GM10266 (cell line): ENCODE data around the gene ANP32B.
"Not testable (repeated sequence)": the region's sequence is repeated elsewhere in the genome, so short reads cannot be mapped to it uniquely, and the experiment has no call there.

Experiments
- DNase-seq: peaks from one replicate; pipeline ENCODE4 v3.0.0; 2012; ENCODE audit errors: extremely low spot score
- CTCF ChIP-seq: IDR thresholded peaks from 2 replicates; pipeline ENCODE4 v1.5.1; 2012; ENCODE audit warnings: mild to moderate bottlenecking, low read depth; ENCODE audit not compliant: control insufficient read depth, insufficient read depth; ENCODE audit errors: missing control alignments

The ANP32B gene

GRCh38 chr9:97964901-97965300 lies 18.2 kb upstream of the ANP32B start:
- no peak for DNase-seq
- no peak for TF ChIP-seq CTCF

GRCh38 chr9:97966493-97966892 lies 16.6 kb upstream of the ANP32B start:
- DNase-seq = no peak
- TF ChIP-seq CTCF = no peak

DNA sequence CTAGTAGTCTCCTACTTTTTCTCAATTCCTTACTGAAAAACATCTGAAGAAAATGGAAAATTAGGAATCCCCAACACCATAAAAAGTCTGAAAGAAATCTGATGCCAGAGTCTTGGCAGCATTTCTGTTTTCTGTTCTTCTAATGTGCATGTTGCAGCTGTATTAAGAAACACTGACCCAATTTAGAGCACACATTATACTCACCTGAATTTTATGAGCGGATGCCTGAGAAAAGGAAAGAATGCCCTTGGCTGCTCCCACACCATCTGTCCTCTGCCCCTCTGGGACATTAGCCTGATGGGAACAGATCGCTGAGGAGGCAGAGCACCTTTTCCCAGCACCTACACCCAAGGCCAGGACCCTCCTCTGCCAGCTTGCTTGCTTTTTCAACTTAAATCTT lies 14.1 kb upstream of the ANP32B start:
- DNase-seq = no peak
- no peak for TF ChIP-seq CTCF

- no peak for TF ChIP-seq CTCF
These were observed 13.0 kb upstream of the ANP32B start for GRCh38 chr9:97970165-97970564.

DNA sequence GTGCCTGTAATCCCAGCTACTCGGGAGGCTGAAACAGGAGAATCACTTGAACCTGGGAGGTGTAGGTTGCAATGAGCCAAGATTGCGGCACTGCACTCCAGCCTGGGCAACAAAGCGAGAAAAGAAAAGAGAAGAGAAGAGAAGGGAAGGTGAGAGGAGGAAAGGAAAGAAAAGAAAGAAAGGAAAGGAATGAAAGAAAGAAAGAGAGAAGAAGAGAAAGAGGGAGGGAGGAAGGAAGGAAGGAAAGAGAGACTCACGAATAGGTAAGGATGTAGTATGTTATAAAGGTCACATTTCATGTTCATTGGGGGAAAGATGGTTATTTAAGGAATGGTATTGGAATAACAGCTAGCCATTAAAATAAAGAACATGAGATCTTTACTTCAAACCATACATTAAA lies 10.4 kb upstream of the ANP32B start:
- DNase-seq = no peak
- TF ChIP-seq CTCF = no peak

More at GRCh38 chr9:97970165-97970564, 13.0 kb upstream of the ANP32B start:
- DNase-seq = no peak

GRCh38 chr9:97975376-97975775 lies 7.8 kb upstream of the ANP32B start:
- no peak for DNase-seq
- TF ChIP-seq CTCF = no peak

DNA sequence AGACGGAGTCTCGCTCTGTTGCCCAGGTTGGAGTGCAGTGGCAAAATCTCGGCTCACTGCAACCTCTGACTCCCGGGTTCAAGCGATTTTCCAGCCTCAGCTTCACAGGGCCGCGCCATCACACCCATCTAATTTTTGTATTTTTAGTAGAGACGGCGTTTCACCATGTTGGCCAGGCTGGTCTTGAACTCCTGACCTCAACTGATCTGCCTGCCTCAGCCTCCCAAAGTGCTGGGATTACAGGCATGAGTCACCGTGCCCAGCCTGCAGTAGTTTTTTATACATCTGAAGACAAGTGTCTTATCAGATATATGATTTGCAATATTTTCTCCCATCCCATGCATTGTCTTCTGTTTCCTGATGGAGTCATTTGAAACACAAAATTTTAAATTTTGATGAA lies 6.5 kb upstream of the ANP32B start:
- DNase-seq = not testable (repeated sequence)

DNA sequence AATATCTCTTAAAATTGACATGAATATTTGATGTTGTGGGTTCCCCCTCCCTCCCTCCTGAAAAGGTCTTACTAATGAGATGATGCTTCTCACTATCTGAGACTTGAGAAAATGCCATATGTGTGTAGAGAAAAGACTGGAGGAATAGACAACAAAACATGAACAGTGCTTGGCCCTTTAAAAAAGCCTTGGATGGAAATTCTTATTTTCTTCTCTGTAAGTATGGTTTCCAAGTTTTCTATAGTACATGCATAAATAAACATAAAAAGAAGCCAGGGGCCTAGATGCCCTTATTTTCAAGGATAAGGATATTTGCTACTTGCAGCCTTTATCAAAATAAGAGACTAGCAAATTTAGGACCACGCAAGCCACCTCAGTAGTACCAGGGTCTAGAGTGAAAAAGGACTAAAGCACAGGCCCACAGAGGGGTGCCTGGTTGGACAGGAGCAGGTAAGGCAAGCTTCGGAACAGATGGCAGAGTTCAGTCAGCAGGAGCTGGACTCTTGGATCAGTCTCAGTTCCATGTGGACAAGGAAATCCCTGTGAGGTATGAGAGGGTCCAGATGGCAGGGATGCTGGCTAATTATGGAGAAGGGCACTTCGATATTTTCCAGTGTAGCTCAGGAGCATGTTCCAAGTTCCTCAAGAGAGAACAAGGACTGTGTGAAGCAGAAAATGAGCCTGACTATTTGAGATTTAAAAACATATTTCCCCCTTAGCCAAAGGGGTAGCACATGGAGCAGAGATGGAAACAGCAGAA lies 4.6 kb upstream of the ANP32B start:
- DNase-seq = no peak
- TF ChIP-seq CTCF = no peak
